CD14-positive monocyte (primary cell): ENCODE data around the gene PIP4K2A. TPM values are rescaled to one million over a fixed set of nuclear protein-coding genes. Genes with fewer than 3 reads are reported as not detected.
A peak's percentile ranks its signal among the peaks of the same experiment; 100 is the strongest.

ENCODE experiments used
- DNase-seq, 3 donors: peaks; one replicate each; pipeline ENCODE4 v3.0.0-alpha.2; 2011 to 2022
- H2AFZ ChIP-seq: 2 replicates; pipeline ENCODE4 v1.6.0; 2012; ENCODE audit warnings: mild to moderate bottlenecking, low read depth, low read length, inconsistent platforms; ENCODE audit not compliant: insufficient read depth, poor library complexity, severe bottlenecking
- H3K27ac ChIP-seq, 2 donors: 1 replicate in 1 of 2; 2 replicates in 1 of 2; pipeline ENCODE4 v1.5.1; 2012 to 2013; ENCODE audit warnings: low read length in 2 of 2, control low read depth in 1 of 2, inconsistent platforms in 1 of 2, low read depth in 1 of 2, mild to moderate bottlenecking in 1 of 2
- H3K27me3 ChIP-seq, 2 donors: one replicate each; pipeline versions ENCODE4 v1.6.0 to v1.6.1; 2011 to 2013; ENCODE audit warnings: low read length in 2 of 2; ENCODE audit not compliant: control insufficient read depth in 2 of 2, insufficient read depth in 2 of 2
- H3K36me3 ChIP-seq, 2 donors: replicated peaks in 1 of 2; 1 replicate in 1 of 2; 2 replicates in 1 of 2; pipeline versions ENCODE4 v1.5.1 to v1.6.1; 2012 to 2013; ENCODE audit warnings: low read length in 2 of 2, control low read depth in 1 of 2, inconsistent platforms in 1 of 2, mild to moderate bottlenecking in 1 of 2; ENCODE audit not compliant: insufficient read depth in 2 of 2, control insufficient read depth in 1 of 2
- H3K4me1 ChIP-seq, 2 donors: 1 replicate in 1 of 2; 2 replicates in 1 of 2; pipeline versions ENCODE4 v1.5.1 to v1.6.1; 2012 to 2013; ENCODE audit warnings: low read length in 2 of 2, control low read depth in 1 of 2, inconsistent platforms in 1 of 2, mild to moderate bottlenecking in 1 of 2, moderate library complexity in 1 of 2; ENCODE audit not compliant: insufficient read depth in 2 of 2, control insufficient read depth in 1 of 2
- H3K4me2 ChIP-seq: replicated peaks from 2 replicates; pipeline ENCODE3; 2012; ENCODE audit warnings: low read length, moderate library complexity, mild to moderate bottlenecking; ENCODE audit not compliant: poor library complexity, severe bottlenecking; ENCODE audit errors: extremely low read depth
- H3K4me3 ChIP-seq, 3 experiments: fragments of 200-600 bp in 1 of 3; sonication (generic) in 1 of 3; replicated peaks in 1 of 3; 1 replicate in 2 of 3; 2 replicates in 1 of 3; pipeline ENCODE4 v1.5.1; 2011 to 2013; ENCODE audit warnings: low read length in 3 of 3, mild to moderate bottlenecking in 3 of 3, control low read depth in 2 of 3, low read depth in 2 of 3, inconsistent platforms in 1 of 3, moderate library complexity in 1 of 3
- H3K79me2 ChIP-seq: 2 replicates; pipeline ENCODE4 v1.6.0; 2012; ENCODE audit warnings: mild to moderate bottlenecking, control low read depth, inconsistent platforms, low read length, moderate library complexity; ENCODE audit not compliant: insufficient read depth
- H3K9ac ChIP-seq: 2 replicates; pipeline ENCODE4 v1.6.0; 2017; ENCODE audit warnings: low read length, mild to moderate bottlenecking; ENCODE audit not compliant: insufficient read depth, poor library complexity, severe bottlenecking
- H3K9me3 ChIP-seq, 2 donors: replicated peaks in 1 of 2; 1 replicate in 1 of 2; 2 replicates in 1 of 2; pipeline versions ENCODE4 v1.5.1 to v1.6.1; 2012 to 2013; ENCODE audit warnings: low read length in 2 of 2, control low read depth in 1 of 2; ENCODE audit not compliant: control insufficient read depth in 1 of 2, insufficient read depth in 1 of 2
- H4K20me1 ChIP-seq: 2 replicates; pipeline ENCODE4 v1.6.0; 2012; ENCODE audit warnings: mild to moderate bottlenecking, low read length, control low read depth, moderate library complexity; ENCODE audit not compliant: insufficient read depth
- H3K27ac Mint-ChIP-seq, 7 donors: one replicate each; pipeline ENCODE4 v1.8.0; 2020; ENCODE audit warnings: mild to moderate bottlenecking in 7 of 7, mixed read lengths in 7 of 7, moderate library complexity in 6 of 7, inconsistent platforms in 2 of 7
- H3K27me3 Mint-ChIP-seq, 3 donors: one replicate each; pipeline ENCODE4 v1.8.0; 2021 to 2022; ENCODE audit warnings: low read depth in 3 of 3, mild to moderate bottlenecking in 3 of 3, mixed read lengths in 3 of 3, moderate library complexity in 3 of 3, inconsistent platforms in 1 of 3
- H3K36me3 Mint-ChIP-seq, 2 donors: one replicate each; pipeline ENCODE4 v1.8.0; 2020; ENCODE audit warnings: mixed read lengths in 2 of 2, inconsistent platforms in 1 of 2, mild to moderate bottlenecking in 1 of 2
- H3K4me1 Mint-ChIP-seq: one replicate; pipeline ENCODE4 v1.8.0; 2020; ENCODE audit warnings: mild to moderate bottlenecking, mixed read lengths
- H3K4me3 Mint-ChIP-seq, 2 donors: one replicate each; pipeline ENCODE4 v1.8.0; 2020; ENCODE audit warnings: mild to moderate bottlenecking in 2 of 2, mixed read lengths in 2 of 2, moderate library complexity in 1 of 2
- H3K9me3 Mint-ChIP-seq, 7 donors: one replicate each; pipeline ENCODE4 v1.8.0; 2020 to 2022; ENCODE audit warnings: mixed read lengths in 7 of 7, mild to moderate bottlenecking in 6 of 7, moderate library complexity in 6 of 7, inconsistent platforms in 2 of 7
- WGBS: methylation state at CpG from one replicate; pipeline ENCODE4 v1.1.5; 2013; ENCODE audit warnings: missing lambda C conversion rate; ENCODE audit not compliant: insufficient coverage; 5-methylcytosine and 5-hydroxymethylcytosine counted together
- intact Hi-C, 2 donors: fragments of 100-400 bp; cut with micrococcal nuclease; formaldehyde crosslinking; loops; one replicate each; pipeline versions ENCODE4 v1.15.0 to v1.15.1; 2023
- polyA minus RNA-seq: library from RNA; depleted of rRNA, polyadenylated mRNA; stranded (reverse); fragments of >200 nt; gene quantifications from 2 replicates; pipeline ENCODE4 v1.2.3, GENCODE V29; 2012
- polyA plus RNA-seq, 3 donors: library from polyadenylated mRNA; depleted of rRNA in 1 of 3; unstranded in 2 of 3; stranded (reverse) in 1 of 3; fragments of 300-500 nt in 2 of 3; fragments of >200 nt in 1 of 3; fragmentation: Illumina TruSeq in 2 of 3; gene quantifications; 1 replicate in 2 of 3; 2 replicates in 1 of 3; pipeline ENCODE4 v1.2.3, GENCODE V29; 2012 to 2021
- total RNA-seq, 12 experiments: library from RNA in 1 of 12; stranded (reverse) in 1 of 12; fragments of 120-200 nt in 1 of 12; gene quantifications; one replicate each; pipeline ENCODE4 v1.2.4 and lab custom pipeline; 2013 to 2026; ENCODE audit warnings: mixed read lengths in 6 of 12, inconsistent platforms in 1 of 12
- TF ChIP-seq, protein P1 (sequence below): fragments of 200-600 bp; IDR thresholded peaks from one replicate; pipeline ENCODE4 v1.8.0; 2022; ENCODE audit warnings: antibody characterized with exemption, mild to moderate bottlenecking

PIP4K2A gene
- 97.1 TPM for total RNA-seq (2013)
- polyA plus RNA-seq (10 to 100 TPM in 2 of 3 donors, 1 to 10 TPM in 1; 9.7 to 33.7 (median 16.6) TPM), polyA minus RNA-seq (35.9 and 66.5 TPM in 2 replicates), total RNA-seq (lab: John Stamatoyannopoulos, UW) (30.8 to 113 (median 91.3) reads per million in 11 experiments)

DNA sequence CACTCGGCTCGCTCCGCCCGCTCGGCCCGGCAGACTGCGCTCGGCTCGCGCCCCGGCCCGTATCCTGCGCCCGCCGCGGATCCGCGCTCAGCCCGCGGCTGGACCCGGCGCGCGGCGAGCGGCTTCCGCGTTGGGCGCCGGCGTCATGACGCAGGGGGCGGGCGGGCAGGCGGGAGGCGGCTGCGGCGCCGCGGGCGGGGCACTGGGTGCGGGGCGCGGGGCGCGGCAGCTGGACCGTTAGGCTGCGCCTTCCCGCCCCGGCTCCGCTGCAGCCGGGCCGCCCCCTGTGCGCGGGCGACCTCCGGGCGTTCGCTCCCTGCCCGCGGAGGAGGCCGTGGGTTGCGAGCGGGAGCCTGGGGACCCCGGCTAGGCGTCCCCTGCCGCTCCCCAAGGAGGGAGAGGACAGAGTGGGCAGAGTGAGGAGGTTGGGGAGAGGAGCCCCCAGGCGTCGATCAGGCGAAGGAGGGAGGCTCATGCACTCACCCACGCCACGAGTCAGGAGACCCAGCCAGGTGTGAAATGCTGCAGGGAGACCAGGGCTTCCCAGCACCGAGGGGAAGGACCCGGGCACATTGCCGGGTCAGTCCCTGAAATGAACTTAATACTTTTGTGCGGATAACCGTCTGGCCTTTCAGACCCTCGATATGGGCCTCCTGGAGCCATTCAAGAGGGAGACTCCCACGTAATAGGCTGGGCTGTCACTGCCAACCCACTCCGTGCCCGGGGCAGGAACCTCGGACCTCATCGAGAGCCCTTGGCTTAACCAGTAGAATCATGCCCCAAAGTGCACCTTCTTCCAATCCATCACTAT lies at the start of gene PIP4K2A:
TSS of gene PIP4K2A (minus strand) at position 100 of the 811 bp plus-strand sequence. CDS start 252 bp downstream, outside the sequence.
- Histone ChIP-seq H3K27ac (peak within 1 kb of the TSS; percentile 87 to 88), H3K36me3 (no peaks in the 10 kb centered on the region), H3K4me1 (peaks cover 28 to 39% of the 10 kb centered on the region in 2 donors), H3K9ac (peak within 1 kb of the TSS; percentile 89), H3K79me2 (peaks cover 45% of the 10 kb centered on the region), H4K20me1 (peaks cover 37% of the 10 kb centered on the region), H3K9me3 (no peaks in the 10 kb centered on the region), H3K4me3 (peak within 1 kb of the TSS; percentile 83 to 95 (median 93)), H3K4me2 (peak within 1 kb of the TSS; percentile 94), H2AFZ (peak within 1 kb of the TSS; percentile 94), H3K27me3 (no peaks in the 10 kb centered on the region)
- DNase-seq, result peak; percentile 49 to 72 (median 66)
- H3K27ac Mint-ChIP-seq, result peak within 1 kb of the TSS; percentile 66 to 92 (median 90)
- peak within 1 kb of the TSS; percentile 93 to 95 for H3K4me3 Mint-ChIP-seq
- H3K9me3 Mint-ChIP-seq, result no peaks in the 10 kb centered on the region
- TF ChIP-seq, protein P1, sequence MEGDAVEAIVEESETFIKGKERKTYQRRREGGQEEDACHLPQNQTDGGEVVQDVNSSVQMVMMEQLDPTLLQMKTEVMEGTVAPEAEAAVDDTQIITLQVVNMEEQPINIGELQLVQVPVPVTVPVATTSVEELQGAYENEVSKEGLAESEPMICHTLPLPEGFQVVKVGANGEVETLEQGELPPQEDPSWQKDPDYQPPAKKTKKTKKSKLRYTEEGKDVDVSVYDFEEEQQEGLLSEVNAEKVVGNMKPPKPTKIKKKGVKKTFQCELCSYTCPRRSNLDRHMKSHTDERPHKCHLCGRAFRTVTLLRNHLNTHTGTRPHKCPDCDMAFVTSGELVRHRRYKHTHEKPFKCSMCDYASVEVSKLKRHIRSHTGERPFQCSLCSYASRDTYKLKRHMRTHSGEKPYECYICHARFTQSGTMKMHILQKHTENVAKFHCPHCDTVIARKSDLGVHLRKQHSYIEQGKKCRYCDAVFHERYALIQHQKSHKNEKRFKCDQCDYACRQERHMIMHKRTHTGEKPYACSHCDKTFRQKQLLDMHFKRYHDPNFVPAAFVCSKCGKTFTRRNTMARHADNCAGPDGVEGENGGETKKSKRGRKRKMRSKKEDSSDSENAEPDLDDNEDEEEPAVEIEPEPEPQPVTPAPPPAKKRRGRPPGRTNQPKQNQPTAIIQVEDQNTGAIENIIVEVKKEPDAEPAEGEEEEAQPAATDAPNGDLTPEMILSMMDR, result no peak
- 12% methylated on average over 83 of the region's 83 CpGs for WGBS
- H3K4me1 Mint-ChIP-seq, result peaks cover 36% of the 10 kb centered on the region
- intact Hi-C loops, result loop anchor here (5.0 to 10.0 kb wide), 2 partner anchors 107 to 110 kb away; no protein-coding TSS in a partner anchor
- peaks cover 0 to 3% (median 2%) of the 10 kb centered on the region in 3 donors for H3K27me3 Mint-ChIP-seq
- peaks cover 0 to 4% of the 10 kb centered on the region in 2 donors for H3K36me3 Mint-ChIP-seq

- no peak overlapping the region for H3K27ac Mint-ChIP-seq
- H3K4me3 Mint-ChIP-seq, result no peak overlapping the region
- H3K27ac ChIP-seq, result no peak overlapping the region
- no peaks in the 10 kb centered on the region for H3K36me3 Mint-ChIP-seq
- H3K4me1 ChIP-seq, result peaks cover 23 to 24% of the 10 kb centered on the region in 2 donors
- TF ChIP-seq, protein P1, result no peak
- WGBS, result no CpG with 5 or more reads among the region's 1 CpG
- peaks cover 23% of the 10 kb centered on the region for H3K4me1 Mint-ChIP-seq
- H3K27me3 ChIP-seq, result no peaks in the 10 kb centered on the region
- no peak overlapping the region for H3K4me3 ChIP-seq
- H2AFZ ChIP-seq, result no peak overlapping the region
- no peak overlapping the region for H3K4me2 ChIP-seq
- no peaks in the 10 kb centered on the region for H3K9me3 Mint-ChIP-seq
- no peak overlapping the region for H3K9ac ChIP-seq
- no peaks in the 10 kb centered on the region for H4K20me1 ChIP-seq
- H3K79me2 ChIP-seq, result no peaks in the 10 kb centered on the region
- H3K36me3 ChIP-seq, result no peaks in the 10 kb centered on the region
- DNase-seq, result no peak
- intact Hi-C loops, result no loop called here
- H3K27me3 Mint-ChIP-seq, result peaks cover 0 to 7% (median 3%) of the 10 kb centered on the region in 3 donors
- no peaks in the 10 kb centered on the region for H3K9me3 ChIP-seq
Observed at GRCh38 chr10:22761569-22762220, 47.3 kb upstream of the PIP4K2A start.
